ENCODE measurements around the gene GJA9. TPM values are rescaled to one million over a fixed set of nuclear protein-coding genes. Genes with fewer than 3 reads are reported as not detected.

The GJA9 gene
- polyA plus RNA-seq, 2 of the 4 experiments (the other 2 are of a cell fraction) = not detected

DNA sequence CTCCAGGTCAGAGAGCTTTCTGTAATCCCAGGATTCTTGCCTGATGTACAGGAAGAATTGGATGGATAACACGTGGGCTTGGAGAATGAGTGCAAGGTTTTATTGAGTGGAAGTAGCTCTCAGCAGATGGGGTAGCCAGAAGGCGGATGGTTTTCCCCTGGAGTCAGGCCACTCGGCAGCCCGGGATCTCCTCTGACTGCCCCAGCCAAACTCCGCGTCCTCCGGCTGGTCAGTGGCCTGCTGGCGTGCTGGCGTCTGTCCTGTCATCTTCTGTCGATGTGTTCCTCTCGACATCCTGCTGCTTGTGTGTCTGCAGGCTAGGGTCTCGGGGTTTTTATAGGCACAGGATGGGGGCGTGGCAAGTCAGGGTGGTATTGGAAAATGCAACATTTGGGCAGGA is 27.4 kb upstream of the GJA9 start (continued):
- TF ChIP-seq, protein P1, sequence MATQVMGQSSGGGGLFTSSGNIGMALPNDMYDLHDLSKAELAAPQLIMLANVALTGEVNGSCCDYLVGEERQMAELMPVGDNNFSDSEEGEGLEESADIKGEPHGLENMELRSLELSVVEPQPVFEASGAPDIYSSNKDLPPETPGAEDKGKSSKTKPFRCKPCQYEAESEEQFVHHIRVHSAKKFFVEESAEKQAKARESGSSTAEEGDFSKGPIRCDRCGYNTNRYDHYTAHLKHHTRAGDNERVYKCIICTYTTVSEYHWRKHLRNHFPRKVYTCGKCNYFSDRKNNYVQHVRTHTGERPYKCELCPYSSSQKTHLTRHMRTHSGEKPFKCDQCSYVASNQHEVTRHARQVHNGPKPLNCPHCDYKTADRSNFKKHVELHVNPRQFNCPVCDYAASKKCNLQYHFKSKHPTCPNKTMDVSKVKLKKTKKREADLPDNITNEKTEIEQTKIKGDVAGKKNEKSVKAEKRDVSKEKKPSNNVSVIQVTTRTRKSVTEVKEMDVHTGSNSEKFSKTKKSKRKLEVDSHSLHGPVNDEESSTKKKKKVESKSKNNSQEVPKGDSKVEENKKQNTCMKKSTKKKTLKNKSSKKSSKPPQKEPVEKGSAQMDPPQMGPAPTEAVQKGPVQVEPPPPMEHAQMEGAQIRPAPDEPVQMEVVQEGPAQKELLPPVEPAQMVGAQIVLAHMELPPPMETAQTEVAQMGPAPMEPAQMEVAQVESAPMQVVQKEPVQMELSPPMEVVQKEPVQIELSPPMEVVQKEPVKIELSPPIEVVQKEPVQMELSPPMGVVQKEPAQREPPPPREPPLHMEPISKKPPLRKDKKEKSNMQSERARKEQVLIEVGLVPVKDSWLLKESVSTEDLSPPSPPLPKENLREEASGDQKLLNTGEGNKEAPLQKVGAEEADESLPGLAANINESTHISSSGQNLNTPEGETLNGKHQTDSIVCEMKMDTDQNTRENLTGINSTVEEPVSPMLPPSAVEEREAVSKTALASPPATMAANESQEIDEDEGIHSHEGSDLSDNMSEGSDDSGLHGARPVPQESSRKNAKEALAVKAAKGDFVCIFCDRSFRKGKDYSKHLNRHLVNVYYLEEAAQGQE (IDR thresholded peaks at IDR 0.05) = no peak
- no peak for TF ChIP-seq FOXS1 (CRISPR knock-in tag; IDR thresholded peaks at IDR 0.05)

DNA sequence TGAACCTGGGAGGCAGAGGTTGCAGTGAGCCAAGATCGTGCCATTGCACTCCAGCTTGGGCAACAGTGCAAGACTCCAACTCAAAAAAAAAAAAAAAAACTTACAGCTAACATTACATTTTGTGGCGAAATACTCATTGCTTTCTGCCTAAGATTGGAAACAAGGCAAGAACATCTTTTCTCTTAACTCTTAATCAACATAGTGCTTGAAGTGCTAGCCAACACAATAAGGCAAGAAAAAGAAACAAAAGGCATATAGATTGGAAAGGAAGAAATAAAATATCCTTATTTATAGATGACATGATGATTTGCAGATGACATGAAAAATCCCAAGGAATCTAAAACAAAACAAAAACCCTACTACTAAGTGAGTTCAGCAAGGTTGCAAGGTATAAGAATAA is 24.6 kb upstream of the GJA9 start:
- 77% methylated on average over 2 of the region's 2 CpGs for WGBS (ENCODE audit: missing lambda C conversion rate)

DNA sequence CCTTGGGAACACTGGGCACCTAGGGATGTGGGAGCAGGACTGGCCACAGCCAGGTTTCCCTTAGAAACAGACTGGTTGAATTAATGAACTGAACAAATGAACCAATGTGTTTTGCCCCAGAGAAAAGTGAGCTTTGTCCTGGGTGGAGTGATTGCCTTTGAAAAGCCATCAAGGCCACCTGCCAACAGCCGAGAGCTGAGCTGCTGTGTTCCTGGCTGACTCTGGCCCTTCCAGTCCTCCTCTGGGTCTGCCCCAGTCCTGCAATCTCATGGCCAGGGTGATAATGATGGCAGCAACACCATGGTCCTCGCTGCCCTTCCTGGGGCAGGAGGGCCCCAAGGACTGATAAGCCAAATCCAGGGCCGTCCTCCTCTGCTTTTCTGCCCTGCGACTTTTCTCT is 18.2 kb upstream of the GJA9 start:
- DNase-seq (ENCODE audit: low read depth in 1 of 2, low spot score in 1 of 2) = no peak
- Histone ChIP-seq H3K27ac (no peak overlapping the region), H3K4me1 (no peaks in the 10 kb centered on the region), H3K4me3 (no peak overlapping the region), H3K4me2 (no peak overlapping the region), H3K9me3 (no peaks in the 10 kb centered on the region)
- TF ChIP-seq PHF8 (IDR thresholded peaks at IDR 0.05; ENCODE audit: borderline replicate concordance, low read depth) (no peak), NFE2L2 (conservative IDR thresholded peaks at IDR 0.05; ENCODE audit: low read length) (no peak), KDM5A (IDR thresholded peaks at IDR 0.05) (no peak), ZSCAN20 (CRISPR knock-in tag; IDR thresholded peaks at IDR 0.05) (no peak), BHLHE40 (IDR thresholded peaks at IDR 0.05; ENCODE audit: low read depth, low read length) (no peak)
- no peak for ATAC-seq
- CTCF ChIA-PET = no interaction called here
- POLR2A ChIA-PET = no interaction called here
- no peak for FAIRE-seq
- WGBS (ENCODE audit: missing lambda C conversion rate) = 85% methylated on average over 4 of the region's 4 CpGs

More for the DNA sequence above, 24.6 kb upstream of the GJA9 start:
- Histone ChIP-seq H3K9me3 (peaks cover 2% of the 10 kb centered on the region; the same call in 1 of the 3 replicates), H3K4me3 (no peak overlapping the region), H3K4me2 (no peak overlapping the region), H3K27ac (no peak overlapping the region), H3K4me1 (no peaks in the 10 kb centered on the region)
- no peak for ATAC-seq
- FAIRE-seq = no peak
- TF ChIP-seq HEYL (CRISPR knock-in tag; IDR thresholded peaks at IDR 0.05) (no peak), ESRRA (IDR thresholded peaks at IDR 0.05; ENCODE audit: borderline replicate concordance, low read length) (no peak), SMC3 (IDR thresholded peaks at IDR 0.05) (no peak), NPAS2 (CRISPR knock-in tag; IDR thresholded peaks at IDR 0.05; ENCODE audit: borderline replicate concordance) (no peak)
- DNase-seq (ENCODE audit: low read depth in 1 of 2, low spot score in 1 of 2) = no peak
- ChIA-PET CTCF (no interaction called here), POLR2A (no interaction called here)

DNA sequence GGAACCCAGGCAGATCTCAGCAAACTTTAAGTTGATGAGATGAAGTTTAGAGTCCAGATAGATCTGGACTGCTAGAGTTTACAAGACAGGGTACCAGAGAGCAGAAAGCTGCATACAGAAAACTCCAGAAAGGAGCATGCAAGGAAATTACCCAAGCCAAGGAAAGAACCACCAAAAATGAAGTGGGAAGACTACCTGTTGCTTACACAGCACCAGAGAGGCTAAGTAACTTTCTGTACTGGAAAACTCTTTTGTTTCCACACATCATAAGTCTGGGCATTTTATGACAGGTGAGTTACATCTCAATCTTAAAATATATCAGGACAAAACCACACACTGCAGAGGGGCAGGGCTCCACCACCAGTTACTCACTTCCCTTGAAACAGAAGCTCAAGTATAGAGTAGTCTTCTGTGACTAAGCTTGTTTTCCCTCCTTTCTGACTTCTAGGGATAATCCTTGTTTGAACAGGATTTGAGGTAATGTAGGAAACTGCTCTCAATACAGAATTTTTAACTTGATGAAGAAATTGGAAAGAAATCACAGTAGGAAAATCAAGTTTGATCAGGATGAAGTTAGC is 17.4 kb upstream of the GJA9 start:
- no peak overlapping the region for H3K27ac ChIP-seq
- peak in 1 of 2 experiments; percentile 39; a peak in 1 of 6 replicates for ATAC-seq
- H3K4me3 ChIP-seq = no peak overlapping the region

DNA sequence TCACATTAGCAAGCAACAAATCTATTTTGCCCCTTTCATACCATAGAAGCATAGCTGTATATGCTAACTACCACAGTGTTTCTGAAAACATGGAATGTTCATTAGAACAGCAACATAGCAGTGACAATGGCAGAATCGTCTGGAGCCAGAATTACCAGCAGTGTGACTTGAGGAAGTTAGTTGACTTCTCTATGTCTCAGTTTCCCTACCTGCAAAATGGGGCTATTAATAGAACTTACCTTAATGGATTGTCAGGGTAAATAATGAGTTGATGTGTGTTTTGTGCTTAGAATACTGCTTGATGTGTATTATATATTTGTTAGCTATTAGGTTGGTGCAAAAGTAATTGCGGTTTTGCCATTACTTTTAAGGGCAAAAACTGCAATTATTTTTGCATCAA is 14.8 kb upstream of the GJA9 start:
- H3K27ac ChIP-seq = no peak overlapping the region
- 99% methylated on average over 2 of the region's 2 CpGs for WGBS (ENCODE audit: missing lambda C conversion rate)
- ChIA-PET POLR2A (no interaction called here), CTCF (no interaction called here)
- H3K4me1 ChIP-seq = no peaks in the 10 kb centered on the region
- no peak overlapping the region for H3K4me2 ChIP-seq
- DNase-seq (ENCODE audit: low read depth in 1 of 2, low spot score in 1 of 2) (no peak), ATAC-seq (no peak), FAIRE-seq (no peak)
- H3K4me3 ChIP-seq = no peak overlapping the region
- no peaks in the 10 kb centered on the region for H3K9me3 ChIP-seq
- TF ChIP-seq NR3C1 (IDR thresholded peaks at IDR 0.05) (no peak), RAD21 (conservative IDR thresholded peaks at IDR 0.05 in 1 of 2, IDR thresholded peaks at IDR 0.05 in 1 of 2) (no peak), EHMT2 (IDR thresholded peaks at IDR 0.05; ENCODE audit: low read depth) (no peak), KDM1A (IDR thresholded peaks at IDR 0.05; ENCODE audit: low read depth) (no peak), ZC3H11A (IDR thresholded peaks at IDR 0.05) (no peak), MYC (IDR thresholded peaks at IDR 0.05; ENCODE audit: borderline replicate concordance, low read length) (no peak), EP300 (IDR thresholded peaks at IDR 0.05) (no peak), CBX2 (IDR thresholded peaks at IDR 0.05; ENCODE audit: borderline replicate concordance, low read depth) (no peak), HEYL (CRISPR knock-in tag; IDR thresholded peaks at IDR 0.05) (no peak), SREBF2 (IDR thresholded peaks at IDR 0.05) (no peak), HDAC2 (IDR thresholded peaks at IDR 0.05) (no peak), ZSCAN20 (CRISPR knock-in tag; IDR thresholded peaks at IDR 0.05) (no peak), PHF8 (IDR thresholded peaks at IDR 0.05; ENCODE audit: borderline replicate concordance, low read depth) (no peak)
- TF ChIP-seq, protein P2, sequence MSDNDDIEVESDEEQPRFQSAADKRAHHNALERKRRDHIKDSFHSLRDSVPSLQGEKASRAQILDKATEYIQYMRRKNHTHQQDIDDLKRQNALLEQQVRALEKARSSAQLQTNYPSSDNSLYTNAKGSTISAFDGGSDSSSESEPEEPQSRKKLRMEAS (IDR thresholded peaks at IDR 0.05) = no peak
- TF ChIP-seq, protein P3, sequence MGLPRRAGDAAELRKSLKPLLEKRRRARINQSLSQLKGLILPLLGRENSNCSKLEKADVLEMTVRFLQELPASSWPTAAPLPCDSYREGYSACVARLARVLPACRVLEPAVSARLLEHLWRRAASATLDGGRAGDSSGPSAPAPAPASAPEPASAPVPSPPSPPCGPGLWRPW (IDR thresholded peaks at IDR 0.05) = no peak

More for the DNA sequence above, 17.4 kb upstream of the GJA9 start:
- Histone ChIP-seq H3K4me2 (no peak overlapping the region), H3K9me3 (no peaks in the 10 kb centered on the region), H3K4me1 (no peaks in the 10 kb centered on the region)
- ChIA-PET POLR2A (no interaction called here), CTCF (interaction anchor here (1.0 kb wide), 1 partner anchor 11 kb away, joined by 3 read pairs; no protein-coding TSS in a partner anchor)
- FAIRE-seq (no peak), DNase-seq (ENCODE audit: low read depth in 1 of 2, low spot score in 1 of 2) (no peak)
- TF ChIP-seq POLR2A (IDR thresholded peaks at IDR 0.05; ENCODE audit: low read length) (no peak), ZNF302 (CRISPR knock-in tag; IDR thresholded peaks at IDR 0.05) (no peak), JUN (IDR thresholded peaks at IDR 0.05) (no peak)
- TF ChIP-seq, protein P4, sequence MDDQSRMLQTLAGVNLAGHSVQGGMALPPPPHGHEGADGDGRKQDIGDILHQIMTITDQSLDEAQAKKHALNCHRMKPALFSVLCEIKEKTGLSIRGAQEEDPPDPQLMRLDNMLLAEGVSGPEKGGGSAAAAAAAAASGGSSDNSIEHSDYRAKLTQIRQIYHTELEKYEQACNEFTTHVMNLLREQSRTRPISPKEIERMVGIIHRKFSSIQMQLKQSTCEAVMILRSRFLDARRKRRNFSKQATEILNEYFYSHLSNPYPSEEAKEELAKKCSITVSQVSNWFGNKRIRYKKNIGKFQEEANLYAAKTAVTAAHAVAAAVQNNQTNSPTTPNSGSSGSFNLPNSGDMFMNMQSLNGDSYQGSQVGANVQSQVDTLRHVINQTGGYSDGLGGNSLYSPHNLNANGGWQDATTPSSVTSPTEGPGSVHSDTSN (IDR thresholded peaks at IDR 0.05) = no peak

Data from A549 (cell line).